GM19238 (cell line): ENCODE data around the gene SSH3.
"Not testable (repeated sequence)": the region's sequence is repeated elsewhere in the genome, so short reads cannot be mapped to it uniquely, and the experiment has no call there.

ENCODE experiments used
- DNase-seq: peaks from one replicate; pipeline ENCODE4 v3.0.0; 2011; ENCODE audit warnings: low spot score; ENCODE audit not compliant: insufficient read length

SSH3 gene

DNA sequence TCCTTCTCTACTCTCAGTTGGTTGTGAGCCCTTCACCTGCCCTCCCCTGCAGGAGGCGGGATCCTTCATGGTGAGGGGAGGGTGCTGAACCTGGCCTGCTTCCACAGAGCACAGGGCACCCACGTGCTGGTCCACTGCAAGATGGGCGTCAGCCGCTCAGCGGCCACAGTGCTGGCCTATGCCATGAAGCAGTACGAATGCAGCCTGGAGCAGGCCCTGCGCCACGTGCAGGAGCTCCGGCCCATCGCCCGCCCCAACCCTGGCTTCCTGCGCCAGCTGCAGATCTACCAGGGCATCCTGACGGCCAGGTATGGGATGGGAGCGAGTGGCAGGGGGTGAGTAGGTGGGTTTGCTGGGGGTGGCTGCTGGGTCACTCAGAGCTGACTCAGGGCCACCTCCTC, 6.3 kb downstream of the SSH3 start:
- DNase-seq, result no peak

DNA sequence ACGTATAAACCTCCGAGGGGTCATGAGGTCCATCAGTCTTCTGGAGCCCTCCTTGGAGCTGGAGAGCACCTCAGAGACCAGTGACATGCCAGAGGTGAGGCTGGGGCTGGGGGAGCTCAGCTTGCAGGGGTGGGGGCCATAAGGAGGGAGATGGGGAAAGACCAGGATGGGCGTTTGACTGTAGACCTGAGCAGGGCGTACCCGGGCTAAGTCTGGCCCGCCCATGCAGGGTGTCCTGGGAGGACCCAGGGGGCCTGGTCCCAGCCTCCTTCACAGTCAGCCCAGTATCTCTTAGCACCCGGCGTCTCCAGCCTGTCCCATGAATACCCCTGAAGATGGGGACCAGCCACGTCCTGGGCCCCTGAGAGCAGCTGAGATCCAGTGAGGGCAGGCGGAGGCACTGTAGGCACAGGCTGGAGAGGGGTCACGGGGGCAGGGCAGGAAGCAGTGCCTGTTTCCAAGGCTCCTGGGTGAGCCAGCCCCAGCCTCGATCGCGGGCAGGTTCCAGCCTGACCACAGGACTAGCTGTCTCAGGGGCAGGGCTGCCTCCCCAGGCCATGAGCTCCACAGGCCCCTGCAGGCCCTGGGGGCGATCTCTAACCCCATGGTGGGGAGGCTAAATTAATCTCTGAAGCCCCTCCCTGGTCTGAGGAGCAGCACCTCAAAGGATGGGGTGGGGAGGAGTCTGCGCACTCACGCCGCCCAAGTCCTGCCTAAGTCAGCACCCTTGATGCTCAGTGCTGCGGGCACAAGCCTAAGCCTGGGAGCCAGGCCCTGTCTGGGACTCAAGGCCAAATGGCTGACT, 7.1 kb downstream of the SSH3 start:
- no peak for DNase-seq

DNA sequence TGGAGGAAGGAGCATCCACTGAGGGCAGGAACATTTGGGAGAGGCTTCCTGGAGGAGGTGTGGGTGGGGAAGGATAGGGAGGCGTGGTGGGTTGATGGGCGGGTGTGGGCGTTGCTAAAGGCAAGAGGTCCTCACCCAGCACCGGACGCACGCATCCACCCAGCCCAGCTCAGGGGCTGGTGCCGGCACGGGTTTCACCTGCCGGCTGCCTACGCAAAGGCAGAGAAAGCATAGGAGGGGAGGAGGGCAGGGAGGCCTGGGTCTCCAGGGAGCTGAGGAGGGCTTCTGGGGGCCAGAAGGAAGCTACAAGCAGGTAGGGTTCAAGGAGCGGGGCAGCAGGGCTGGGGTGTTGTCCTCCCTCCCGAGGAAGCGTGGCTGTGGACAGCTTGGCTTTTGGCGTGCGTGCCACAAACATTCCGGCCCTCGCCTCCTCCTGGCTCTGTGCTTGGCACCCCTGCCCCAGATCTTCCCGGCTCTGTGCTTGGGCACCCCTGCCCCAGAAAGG, 7.8 kb downstream of the SSH3 start:
- DNase-seq, result no peak

DNA sequence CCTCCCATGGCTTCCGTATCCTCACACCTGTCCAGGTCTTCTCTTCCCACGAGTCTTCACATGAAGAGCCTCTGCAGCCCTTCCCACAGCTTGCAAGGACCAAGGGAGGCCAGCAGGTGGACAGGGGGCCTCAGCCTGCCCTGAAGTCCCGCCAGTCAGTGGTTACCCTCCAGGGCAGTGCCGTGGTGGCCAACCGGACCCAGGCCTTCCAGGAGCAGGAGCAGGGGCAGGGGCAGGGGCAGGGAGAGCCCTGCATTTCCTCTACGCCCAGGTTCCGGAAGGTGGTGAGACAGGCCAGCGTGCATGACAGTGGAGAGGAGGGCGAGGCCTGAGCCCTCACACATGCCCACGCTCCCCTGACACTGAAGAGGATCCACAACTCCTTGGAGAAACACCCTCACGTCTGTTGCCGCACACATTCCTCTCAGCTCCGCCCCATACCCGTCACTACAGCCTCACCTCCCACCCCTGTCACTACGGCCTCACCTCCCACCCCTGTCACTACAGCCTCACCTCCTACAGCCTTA, 8.3 kb downstream of the SSH3 start:
- DNase-seq, result no peak

DNA sequence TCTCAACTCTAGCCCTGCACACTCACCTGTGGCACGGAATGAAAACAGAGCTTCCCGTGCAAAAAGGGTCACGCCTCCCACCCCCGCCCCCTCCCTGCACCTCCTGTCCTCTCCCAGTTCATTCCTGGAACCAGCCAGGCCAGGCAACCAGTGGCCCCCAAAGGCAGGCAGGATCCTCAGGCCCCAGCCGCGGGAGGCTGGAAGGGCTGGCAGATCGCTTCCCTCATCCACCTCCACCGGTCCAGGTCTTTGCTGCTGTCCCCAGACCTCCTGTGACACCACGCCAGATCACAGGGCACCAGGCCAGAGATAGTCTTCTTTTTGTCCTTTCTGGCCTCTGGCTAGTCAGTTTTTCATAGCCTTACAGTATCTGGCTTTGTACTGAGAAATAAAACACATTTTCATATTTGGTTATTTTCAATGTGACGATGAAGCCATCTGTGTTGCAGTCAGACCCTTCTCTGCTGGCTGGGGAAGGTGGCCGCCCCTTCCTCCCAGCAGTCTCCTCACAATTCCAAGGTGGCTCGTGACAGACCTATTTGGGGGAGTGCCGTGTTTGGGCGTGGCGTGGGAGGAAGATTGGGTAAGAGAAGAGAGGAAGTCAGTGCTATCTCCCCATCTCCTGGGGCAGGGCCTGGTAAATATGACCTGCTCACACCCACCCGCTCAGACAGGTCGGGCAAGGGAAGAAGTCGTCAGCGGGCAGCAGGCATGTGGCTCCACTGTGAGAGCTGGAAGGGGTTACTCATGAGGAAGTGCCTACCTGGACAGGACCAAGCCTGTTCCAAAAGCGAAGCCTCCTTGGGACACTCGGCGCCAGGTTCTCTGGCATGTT, 9.1 kb downstream of the SSH3 start:
- no peak for DNase-seq

DNA sequence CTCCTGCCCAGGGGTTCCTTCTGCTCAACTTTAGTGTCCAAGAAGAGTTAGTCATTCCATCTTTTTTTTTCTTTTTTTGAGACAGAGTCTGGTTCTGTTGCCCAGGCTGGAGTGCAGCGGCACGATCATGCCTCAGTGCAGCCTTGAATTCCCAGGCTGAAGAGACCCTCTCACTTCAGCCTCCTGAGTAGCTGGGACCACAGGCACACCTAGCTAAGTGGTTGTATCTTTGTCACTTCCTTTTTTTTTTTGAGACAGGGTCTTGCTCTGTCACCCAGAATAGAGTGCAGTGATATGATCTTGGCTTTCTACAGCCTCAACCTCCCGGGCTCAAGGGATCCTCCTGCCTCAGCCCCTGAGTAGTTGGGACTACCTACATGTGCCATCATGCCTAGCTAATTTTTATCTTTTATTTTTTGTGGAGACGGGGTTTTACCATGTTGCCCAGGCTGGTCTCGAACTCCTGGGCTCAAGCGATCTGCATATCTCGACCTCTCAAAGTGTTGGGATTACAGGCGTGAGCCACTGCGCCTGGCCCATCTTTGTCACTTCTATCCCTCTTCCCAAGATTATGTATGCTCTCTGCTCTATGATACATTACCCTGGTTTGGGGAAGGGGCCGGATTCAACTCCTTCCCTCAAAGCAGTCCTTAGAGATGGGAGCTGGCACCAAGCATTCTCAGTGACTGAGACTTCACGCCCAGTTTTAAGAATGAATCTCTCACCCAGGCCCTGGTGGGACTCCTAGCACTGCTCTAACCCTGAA, 10.0 kb downstream of the SSH3 start:
- no peak for DNase-seq

DNA sequence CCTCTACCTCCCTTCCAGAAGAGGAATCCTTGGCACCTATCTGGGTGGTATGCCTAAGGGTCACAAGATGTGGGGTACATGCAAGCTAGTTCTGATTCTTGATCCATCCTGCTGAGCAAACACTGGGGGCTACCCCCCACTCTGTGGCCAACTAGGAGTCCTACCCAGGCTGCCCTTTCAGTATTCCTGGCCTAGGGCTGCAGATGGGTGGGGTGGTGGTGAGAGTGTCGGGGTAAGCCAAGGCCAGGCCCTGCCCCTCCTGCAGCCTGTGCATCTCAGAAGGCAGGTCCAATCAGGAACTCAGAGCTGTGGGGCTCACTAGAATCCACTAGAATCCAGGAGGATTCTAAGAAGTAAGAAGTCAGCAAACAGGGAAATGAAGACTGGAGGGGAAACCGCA, 10.9 kb downstream of the SSH3 start:
- DNase-seq, result no peak

DNA sequence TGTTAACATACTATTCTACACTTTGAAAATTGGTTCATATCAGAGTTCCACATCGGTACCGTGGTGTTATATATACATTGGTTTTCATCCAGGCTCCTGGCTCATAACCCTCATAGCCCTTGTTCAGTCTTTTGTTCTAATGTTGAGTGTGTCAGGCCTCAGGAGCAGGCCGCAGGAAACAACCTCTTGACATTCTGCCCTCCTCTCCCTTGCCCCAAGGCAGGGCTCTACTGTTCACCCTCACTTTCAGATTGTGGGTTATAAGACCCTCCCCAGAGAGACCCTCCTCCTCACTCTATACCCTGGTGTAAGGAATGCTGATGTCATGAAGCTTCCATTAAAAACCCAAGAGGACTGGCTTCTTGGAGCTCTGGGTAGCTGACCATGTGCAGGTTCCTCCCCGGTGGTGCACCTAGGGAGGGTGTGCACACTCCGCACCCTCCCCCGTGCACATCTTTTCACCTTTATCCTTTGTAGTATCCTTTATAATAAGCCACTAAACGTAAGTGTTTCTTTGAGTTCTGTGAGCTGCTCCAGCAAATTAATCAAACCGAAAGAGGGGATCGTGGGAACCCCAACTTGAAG, 12.1 kb downstream of the SSH3 start:
- DNase-seq, result no peak

DNA sequence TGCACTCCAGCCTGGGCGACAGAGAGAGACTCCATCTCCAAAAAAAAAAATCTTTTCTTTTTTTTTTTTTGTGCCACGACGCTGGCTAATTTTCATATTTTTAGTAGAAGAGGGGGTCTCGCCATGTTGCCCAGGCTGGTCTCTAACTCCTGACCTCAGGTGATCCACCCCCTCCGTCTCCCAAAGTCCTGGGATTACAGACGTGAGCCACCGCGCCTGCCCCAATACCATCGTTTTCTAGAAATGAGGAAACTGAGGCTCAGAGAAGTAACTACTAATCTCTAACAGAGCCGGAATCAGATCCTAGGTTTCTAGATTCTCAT, 13.5 kb downstream of the SSH3 start:
- DNase-seq, result no peak

DNA sequence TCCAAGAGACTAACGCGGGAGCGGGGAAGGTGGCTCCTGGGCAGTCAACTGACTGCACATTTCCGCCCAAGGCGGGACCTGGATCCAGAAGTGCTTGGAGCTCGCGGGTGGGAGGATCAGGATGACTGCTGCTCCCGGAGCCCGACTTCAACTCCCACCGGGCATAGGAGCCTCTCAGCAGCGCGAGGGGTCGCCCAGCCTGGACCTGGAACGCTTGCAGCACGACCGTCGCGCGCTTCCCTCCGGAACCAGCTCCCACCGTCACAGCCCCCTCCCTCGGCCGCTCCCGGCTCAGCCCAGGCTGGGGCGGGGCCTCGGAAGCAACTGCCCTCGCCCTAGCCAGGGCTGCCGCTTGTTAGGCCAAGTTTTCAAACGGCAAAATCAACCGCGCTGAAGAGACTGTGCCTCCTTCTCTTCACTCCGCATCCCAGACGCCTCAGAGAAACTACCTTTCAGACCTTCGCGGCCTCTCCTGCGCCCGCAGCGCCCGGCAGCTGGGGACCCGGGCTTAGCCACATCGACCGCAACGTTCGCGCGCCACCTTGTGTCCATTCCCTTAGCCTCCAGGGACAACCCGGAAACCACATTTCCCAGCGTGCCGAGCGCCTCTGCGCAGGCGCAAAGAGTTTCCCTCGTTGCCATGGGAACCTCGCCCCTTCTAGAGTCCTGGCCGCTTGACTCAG, 14.0 kb downstream of the SSH3 start:
- DNase-seq, result peak; percentile 99

DNA sequence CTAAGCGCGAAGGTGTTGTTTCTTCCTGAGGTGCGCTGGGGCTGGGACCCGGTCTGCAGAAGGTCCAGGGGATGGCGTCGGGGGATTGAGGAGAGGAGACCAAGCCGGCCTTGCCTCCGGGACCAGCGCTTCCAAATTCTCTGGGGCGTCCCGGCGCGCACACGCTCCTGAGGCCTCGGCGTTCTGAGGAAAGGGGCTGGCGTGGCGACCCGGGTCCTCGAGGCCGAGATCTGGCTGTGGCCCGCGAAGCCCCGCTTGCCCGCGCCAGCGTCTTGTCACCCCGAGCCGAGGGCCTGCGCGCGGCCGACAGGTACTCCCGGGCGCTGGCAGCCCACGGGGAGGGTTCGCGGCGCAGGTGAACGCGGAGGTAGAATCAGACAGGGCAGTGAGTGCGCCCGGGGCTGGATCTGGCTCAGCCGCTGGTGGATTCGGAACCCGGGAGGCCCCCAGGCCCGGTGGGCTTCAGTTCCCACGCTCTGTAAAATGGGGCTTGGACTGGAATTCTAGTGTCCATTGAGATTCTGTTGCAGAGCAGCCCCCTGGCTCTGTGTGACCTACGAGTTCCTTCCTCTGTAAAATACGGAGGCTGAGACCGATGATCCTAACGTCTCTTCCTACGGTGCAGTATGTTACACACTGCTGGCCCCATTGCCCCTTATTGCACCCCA, 14.7 kb downstream of the SSH3 start:
- no peak for DNase-seq

DNA sequence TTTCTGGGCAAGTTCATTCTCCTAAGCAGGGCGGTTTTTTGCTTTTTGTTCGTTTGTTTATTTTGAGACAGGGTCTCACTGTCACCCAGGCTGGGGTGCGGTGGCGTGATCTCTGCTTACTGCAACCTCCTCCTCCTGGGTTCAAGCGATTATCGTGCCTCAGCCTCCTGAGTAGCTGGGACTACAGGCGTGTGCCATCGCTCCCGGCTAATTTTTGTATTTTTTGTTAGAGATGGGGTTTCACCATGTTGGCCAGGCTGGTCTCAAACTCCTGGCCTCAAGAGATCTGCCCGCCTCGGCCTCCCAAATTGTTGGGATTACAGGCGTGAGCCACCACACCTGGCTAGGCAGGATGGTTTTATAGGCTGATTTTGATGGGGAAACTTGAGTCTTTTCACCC, 15.5 kb downstream of the SSH3 start:
- DNase-seq, result not testable (repeated sequence)

DNA sequence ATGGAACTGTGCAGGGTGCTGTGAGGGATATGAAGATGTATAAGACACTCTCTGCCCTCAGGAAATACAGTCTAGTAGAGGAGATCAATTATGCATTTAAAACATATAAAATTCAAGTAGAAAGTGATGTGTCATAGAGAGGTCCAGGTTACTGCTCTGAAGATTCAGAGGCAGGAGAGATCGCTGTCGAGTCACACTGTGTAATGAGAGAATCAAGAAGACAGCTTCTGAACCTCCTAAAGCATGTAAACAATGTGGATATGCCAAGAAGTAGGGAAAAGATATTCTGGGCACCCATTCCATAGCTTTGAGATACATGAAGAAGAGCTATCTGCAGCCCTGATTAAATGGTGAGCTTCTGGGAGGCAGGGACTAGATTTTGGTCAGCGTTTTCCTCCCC, 16.7 kb downstream of the SSH3 start:
- no peak for DNase-seq

DNA sequence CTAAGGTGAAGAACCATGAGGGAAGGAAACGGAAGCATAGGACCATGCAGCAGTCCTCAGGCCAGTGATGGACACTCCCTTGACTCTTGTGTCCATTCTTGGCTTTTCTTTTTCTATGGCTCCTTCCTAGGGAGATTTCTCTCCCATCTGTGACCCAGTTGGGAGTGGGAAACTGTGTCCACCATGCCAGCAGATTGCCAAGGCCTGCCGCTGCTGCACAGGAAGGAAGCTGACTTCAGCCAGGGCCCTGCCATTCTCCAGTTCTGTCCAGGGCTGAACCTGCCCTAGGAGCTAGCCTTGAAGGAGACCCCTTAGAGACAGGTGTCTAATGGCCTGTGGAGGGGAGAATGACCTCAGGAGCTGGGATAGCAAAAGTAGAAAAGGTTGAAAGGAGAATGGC, 17.4 kb downstream of the SSH3 start:
- DNase-seq, result no peak

DNA sequence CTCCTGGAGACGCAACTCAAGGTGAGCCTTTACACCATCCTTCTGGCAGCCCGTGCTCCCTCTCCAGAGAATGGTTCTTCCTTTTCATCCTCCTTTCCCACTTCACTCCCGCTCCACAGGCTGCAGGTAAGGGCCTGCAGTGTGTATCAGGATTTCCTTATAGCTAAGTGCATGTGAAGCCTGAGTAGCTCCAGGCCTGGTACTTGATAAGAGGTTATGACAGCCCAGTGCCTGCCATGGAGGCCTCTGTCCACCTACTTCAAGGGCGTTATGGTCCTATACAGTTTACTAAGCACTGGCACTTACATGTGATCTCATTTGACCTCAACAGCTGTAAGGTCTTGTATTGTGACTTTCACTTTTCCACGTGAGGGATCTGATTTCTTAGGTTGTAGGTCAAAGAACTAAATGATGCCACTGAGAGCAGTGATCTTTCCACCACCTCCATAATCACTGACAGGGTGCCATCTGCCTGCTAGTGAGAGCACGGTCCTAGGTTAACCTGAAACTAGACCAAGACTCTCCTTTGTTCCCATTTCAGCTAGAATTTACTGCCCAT, 18.1 kb downstream of the SSH3 start:
- no peak for DNase-seq

DNA sequence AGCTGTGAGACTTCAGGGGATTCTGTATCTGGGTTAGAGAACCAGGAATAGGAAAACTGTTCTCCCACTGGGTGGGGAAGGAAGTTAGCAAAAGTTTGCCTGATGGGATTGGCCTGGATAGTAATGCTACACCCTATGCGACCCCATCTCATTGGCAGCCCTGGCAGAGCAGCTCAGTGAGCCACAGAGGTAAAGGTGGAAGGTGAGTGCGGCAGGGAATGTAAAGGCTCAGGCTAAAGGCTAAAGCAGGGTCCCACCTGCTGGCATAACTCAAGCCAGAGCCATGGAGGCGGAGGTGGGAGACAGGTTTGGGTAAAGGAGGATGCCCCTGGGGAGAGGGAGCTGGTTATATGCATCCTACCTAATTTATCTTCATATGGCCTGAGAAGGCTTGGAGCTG, 18.7 kb downstream of the SSH3 start:
- DNase-seq, result no peak

DNA sequence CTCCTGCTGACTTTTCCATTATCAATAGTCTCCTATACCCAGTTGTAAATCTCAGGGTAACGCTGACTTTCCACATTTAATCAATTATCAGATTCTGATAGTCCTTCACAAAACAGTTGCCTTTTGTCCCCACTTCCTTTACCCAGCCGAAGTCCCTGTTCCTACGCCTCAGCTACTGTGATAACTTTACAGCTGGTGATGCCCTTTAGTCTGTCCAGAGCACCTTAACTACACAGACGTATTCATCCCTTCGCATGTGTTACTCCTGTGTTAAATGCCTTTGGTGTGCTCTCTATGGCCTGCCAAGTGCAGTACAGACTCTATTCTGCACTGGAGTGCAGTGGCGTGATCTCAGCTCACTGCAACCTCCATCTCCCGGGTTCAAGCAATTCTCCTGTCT, 20.2 kb downstream of the SSH3 start:
- no peak for DNase-seq

DNA sequence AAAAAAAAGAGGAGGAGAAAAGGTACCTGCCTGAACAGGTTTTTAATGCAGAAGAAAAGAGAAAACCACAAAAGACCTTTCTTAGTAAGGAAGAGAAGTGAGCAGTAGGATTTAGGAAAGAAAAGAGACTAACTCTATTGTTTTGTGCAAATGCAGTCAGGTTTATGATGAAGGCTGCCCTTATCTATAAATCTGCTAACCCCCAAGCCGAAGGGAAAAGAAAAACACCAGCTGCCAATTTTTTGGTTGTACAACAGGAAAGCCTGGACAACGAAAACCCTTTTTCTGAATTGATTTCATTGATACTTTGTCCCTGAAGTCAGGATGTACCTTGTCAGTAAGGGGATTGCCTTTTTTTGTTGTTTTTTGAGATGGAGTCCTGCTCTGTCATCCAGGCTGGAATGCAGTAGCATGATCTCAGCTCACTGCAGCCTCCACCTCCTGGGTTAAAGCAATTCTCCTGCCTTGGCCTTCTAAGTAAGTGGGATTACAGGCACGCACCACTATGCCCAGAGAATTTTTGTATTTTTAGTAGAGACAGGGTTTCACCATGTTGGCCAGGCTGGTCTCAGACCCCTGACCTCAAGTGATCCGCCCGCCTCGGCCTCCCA, 28.9 kb downstream of the SSH3 start:
- DNase-seq, result no peak

DNA sequence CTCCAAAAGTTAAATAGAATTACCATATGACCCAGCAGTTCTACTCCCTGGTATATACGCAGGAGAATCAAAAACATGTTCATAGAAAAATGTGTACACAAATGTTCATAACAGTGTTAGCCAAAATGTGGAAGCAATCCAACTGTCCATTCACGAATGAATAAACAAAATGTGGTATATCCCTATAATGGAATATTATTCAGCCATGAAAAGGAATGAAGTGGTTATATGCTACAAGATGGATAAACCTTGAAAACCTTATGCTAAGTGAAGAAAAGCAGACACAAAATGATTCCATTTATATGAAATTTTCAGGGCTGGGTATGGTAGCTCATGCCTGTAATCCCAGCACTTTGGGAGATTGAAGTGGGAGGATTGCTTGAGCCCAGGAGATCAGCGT, 33.9 kb downstream of the SSH3 start:
- DNase-seq, result no peak

DNA sequence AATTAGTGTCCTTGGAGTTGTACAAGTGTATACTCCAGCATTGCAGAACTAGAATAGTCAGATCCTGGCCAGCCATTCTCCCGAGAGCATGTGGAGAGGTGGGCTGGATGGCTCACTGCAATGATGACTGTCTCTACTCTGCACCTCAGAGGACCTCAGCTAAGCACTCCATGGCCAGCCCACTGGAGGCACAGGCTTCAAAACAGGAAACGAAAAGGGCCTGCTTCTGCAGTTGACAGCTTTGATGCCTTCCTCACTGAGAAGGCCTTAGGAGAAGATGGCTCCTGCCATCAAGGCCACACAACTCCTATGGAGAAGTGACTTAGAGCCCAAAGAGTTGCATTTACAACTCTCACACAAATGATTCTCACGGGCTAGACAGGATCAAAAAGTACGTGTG, 40.9 kb downstream of the SSH3 start:
- no peak for DNase-seq
